ENCODE data around the gene RNPC3. TPM values are rescaled to one million over a fixed set of nuclear protein-coding genes. Genes with fewer than 3 reads are reported as not detected.

RNPC3 gene, protein sequence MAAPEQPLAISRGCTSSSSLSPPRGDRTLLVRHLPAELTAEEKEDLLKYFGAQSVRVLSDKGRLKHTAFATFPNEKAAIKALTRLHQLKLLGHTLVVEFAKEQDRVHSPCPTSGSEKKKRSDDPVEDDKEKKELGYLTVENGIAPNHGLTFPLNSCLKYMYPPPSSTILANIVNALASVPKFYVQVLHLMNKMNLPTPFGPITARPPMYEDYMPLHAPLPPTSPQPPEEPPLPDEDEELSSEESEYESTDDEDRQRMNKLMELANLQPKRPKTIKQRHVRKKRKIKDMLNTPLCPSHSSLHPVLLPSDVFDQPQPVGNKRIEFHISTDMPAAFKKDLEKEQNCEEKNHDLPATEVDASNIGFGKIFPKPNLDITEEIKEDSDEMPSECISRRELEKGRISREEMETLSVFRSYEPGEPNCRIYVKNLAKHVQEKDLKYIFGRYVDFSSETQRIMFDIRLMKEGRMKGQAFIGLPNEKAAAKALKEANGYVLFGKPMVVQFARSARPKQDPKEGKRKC
- total RNA-seq (2021) (13.4 and 17.0 TPM in 2 replicates), Bru-seq, nascent RNA (percentile 86 among the genes with signal in this experiment), BruChase-seq, experiment 1, labeled RNA remaining after a 2-hour chase (percentile 84 among the genes with signal in this experiment), BruChase-seq, experiment 2, labeled RNA remaining after a 6-hour chase (percentile 61 among the genes with signal in this experiment)
- long read RNA-seq, transcript RNPC3-201 (15 exons, 1,872 nt) = major isoform, 5 of 9 reads
- long read RNA-seq, partial matches to known transcripts = 3 of 9 reads
- long read RNA-seq, other reads (novel, unspliced or antisense) = 1 of 9 reads

DNA sequence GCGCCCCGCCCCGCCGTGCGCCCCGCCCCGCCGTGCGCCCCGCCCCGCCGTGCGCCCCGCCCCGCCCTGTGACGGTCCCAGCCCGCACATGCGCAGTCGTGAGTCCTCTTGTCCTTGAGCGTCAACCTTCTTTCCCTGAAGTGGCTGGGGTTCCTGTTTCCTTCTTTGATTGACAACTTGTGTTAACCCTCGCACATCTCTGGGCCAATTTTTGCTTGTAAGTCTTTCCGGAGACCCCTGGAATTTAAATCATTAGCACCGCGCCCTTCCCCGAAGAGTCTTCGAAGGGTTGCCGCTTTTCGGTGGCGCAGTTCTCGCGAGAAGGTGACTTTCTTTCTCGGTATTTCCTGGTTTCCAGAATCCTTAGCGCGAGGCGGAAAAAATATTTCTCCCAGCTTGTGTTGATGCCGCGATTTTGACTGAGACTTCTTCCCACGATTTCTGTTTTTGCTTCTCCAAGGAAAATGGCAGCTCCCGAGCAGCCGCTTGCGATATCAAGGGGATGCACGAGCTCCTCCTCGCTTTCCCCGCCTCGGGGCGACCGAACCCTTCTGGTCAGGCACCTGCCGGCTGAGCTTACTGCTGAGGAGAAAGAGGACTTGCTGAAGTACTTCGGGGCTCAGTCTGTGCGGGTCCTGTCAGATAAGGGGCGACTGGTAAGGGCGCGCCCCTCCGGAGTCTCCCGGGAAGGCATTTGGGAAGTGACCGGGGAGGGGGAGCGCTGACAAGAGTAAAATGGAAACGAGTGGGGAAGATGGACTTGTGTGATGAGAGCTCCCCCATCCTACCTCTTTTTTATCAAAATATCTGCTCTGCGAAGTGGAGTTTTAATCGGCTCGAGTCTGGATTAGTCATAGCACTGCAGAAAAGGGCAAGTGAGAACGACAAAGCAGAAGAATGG lies at the start of gene RNPC3:
TSS of gene RNPC3 (plus strand) at position 93 of the 901 bp plus-strand sequence. CDS start at position 465, 372 bp downstream.
- H3K4me1 ChIP-seq (replicated peaks; ENCODE audit: insufficient read depth) = peaks cover 26% of the 10 kb centered on the region
- POLR2A ChIA-PET (ENCODE audit: unreplicated experiment) = interaction anchor here (0.6 kb wide), 1 partner anchor 735 kb away, joined by 3 read pairs; no protein-coding TSS in a partner anchor
- H3K27ac ChIP-seq = peak within 1 kb of the TSS; percentile 94
- no peaks in the 10 kb centered on the region for H3K9me2 ChIP-seq (ENCODE audit: insufficient read depth)
- H4K20me1 ChIP-seq (ENCODE audit: insufficient read depth) = no peaks in the 10 kb centered on the region
- TF ChIP-seq EZH2 (IDR thresholded peaks at IDR 0.05; ENCODE audit: low read depth) = no peak
- TF ChIP-seq, protein P1, sequence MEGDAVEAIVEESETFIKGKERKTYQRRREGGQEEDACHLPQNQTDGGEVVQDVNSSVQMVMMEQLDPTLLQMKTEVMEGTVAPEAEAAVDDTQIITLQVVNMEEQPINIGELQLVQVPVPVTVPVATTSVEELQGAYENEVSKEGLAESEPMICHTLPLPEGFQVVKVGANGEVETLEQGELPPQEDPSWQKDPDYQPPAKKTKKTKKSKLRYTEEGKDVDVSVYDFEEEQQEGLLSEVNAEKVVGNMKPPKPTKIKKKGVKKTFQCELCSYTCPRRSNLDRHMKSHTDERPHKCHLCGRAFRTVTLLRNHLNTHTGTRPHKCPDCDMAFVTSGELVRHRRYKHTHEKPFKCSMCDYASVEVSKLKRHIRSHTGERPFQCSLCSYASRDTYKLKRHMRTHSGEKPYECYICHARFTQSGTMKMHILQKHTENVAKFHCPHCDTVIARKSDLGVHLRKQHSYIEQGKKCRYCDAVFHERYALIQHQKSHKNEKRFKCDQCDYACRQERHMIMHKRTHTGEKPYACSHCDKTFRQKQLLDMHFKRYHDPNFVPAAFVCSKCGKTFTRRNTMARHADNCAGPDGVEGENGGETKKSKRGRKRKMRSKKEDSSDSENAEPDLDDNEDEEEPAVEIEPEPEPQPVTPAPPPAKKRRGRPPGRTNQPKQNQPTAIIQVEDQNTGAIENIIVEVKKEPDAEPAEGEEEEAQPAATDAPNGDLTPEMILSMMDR (conservative IDR thresholded peaks at IDR 0.05) = peak; percentile 13; the same call in 1 of the 2 replicates
- peak within 1 kb of the TSS; percentile 92 for H3K4me2 ChIP-seq
- H3F3A ChIP-seq (ENCODE audit: insufficient read depth, low read depth) = peaks cover 14% of the 10 kb centered on the region
- H3K36me3 ChIP-seq (ENCODE audit: low read depth) = peaks cover 23% of the 10 kb centered on the region
- H3K9me3 ChIP-seq (ENCODE audit: insufficient read depth, low read depth) = no peaks in the 10 kb centered on the region
- BruUV-seq (replicated peaks) = TSS peak; percentile 83
- DNase-seq = peak; percentile 79 to 89
- H2AFZ ChIP-seq = peak within 1 kb of the TSS; percentile 98
- CTCF ChIA-PET = no interaction called here
- no peaks in the 10 kb centered on the region for H3K27me3 ChIP-seq (ENCODE audit: insufficient read depth, low read depth)
- peak within 1 kb of the TSS; percentile 91 for H3K4me3 ChIP-seq
- peaks cover 43% of the 10 kb centered on the region for H3K79me2 ChIP-seq (ENCODE audit: low read depth)
- intact Hi-C loops (cut with micrococcal nuclease; ENCODE audit: unreplicated experiment) = no loop called here

- Histone ChIP-seq H3K79me2 (ENCODE audit: low read depth) (no peaks in the 10 kb centered on the region), H3K4me3 (no peak overlapping the region), H3K36me3 (ENCODE audit: low read depth) (no peaks in the 10 kb centered on the region), H2AFZ (no peak overlapping the region), H4K20me1 (ENCODE audit: insufficient read depth) (no peaks in the 10 kb centered on the region), H3K27ac (no peak overlapping the region), H3K9me3 (ENCODE audit: insufficient read depth, low read depth) (no peaks in the 10 kb centered on the region), H3F3A (ENCODE audit: insufficient read depth, low read depth) (no peaks in the 10 kb centered on the region), H3K4me1 (replicated peaks; ENCODE audit: insufficient read depth) (no peaks in the 10 kb centered on the region), H3K4me2 (no peak overlapping the region), H3K27me3 (ENCODE audit: insufficient read depth, low read depth) (no peaks in the 10 kb centered on the region), H3K9me2 (ENCODE audit: insufficient read depth) (no peaks in the 10 kb centered on the region)
- TF ChIP-seq, protein P1 (conservative IDR thresholded peaks at IDR 0.05) = no peak
- no peak for TF ChIP-seq EZH2 (IDR thresholded peaks at IDR 0.05; ENCODE audit: low read depth)
- intact Hi-C loops (cut with micrococcal nuclease; ENCODE audit: unreplicated experiment) = no loop called here
- ChIA-PET CTCF (no interaction called here), POLR2A (ENCODE audit: unreplicated experiment) (no interaction called here)
- no peak for DNase-seq
- no TSS peak for BruUV-seq (replicated peaks)
Measured at GRCh38 chr1:103477101-103477500, 48.4 kb upstream of the RNPC3 start.

- ChIA-PET CTCF (no interaction called here), POLR2A (ENCODE audit: unreplicated experiment) (no interaction called here)
- Histone ChIP-seq H3K9me3 (ENCODE audit: insufficient read depth, low read depth) (no peaks in the 10 kb centered on the region), H3K9me2 (ENCODE audit: insufficient read depth) (no peaks in the 10 kb centered on the region), H3K4me2 (no peak overlapping the region), H2AFZ (no peak overlapping the region), H4K20me1 (ENCODE audit: insufficient read depth) (no peaks in the 10 kb centered on the region), H3K79me2 (ENCODE audit: low read depth) (no peaks in the 10 kb centered on the region), H3K27me3 (ENCODE audit: insufficient read depth, low read depth) (no peaks in the 10 kb centered on the region), H3K27ac (no peak overlapping the region), H3K36me3 (ENCODE audit: low read depth) (no peaks in the 10 kb centered on the region), H3K4me3 (no peak overlapping the region), H3K4me1 (replicated peaks; ENCODE audit: insufficient read depth) (no peaks in the 10 kb centered on the region), H3F3A (ENCODE audit: insufficient read depth, low read depth) (no peaks in the 10 kb centered on the region; the same call in 1 of the 2 replicates)
- intact Hi-C loops (cut with micrococcal nuclease; ENCODE audit: unreplicated experiment) = no loop called here
- no TSS peak for BruUV-seq (replicated peaks)
- peak in 1 of 2 experiments; percentile 35 for DNase-seq
- TF ChIP-seq EZH2 (IDR thresholded peaks at IDR 0.05; ENCODE audit: low read depth) = no peak
- TF ChIP-seq, protein P1 (conservative IDR thresholded peaks at IDR 0.05) = no peak
Measured at GRCh38 chr1:103489935-103490334, 35.6 kb upstream of the RNPC3 start.

Data from PC-9 (cell line).